ENCODE data around the gene CIRBP. TPM values are rescaled to one million over a fixed set of nuclear protein-coding genes. Genes with fewer than 3 reads are reported as not detected.
A peak's percentile ranks its signal among the peaks of the same experiment; 100 is the strongest.

The CIRBP gene
- total RNA-seq, 1 donor from 2014 or later = 237 TPM

DNA sequence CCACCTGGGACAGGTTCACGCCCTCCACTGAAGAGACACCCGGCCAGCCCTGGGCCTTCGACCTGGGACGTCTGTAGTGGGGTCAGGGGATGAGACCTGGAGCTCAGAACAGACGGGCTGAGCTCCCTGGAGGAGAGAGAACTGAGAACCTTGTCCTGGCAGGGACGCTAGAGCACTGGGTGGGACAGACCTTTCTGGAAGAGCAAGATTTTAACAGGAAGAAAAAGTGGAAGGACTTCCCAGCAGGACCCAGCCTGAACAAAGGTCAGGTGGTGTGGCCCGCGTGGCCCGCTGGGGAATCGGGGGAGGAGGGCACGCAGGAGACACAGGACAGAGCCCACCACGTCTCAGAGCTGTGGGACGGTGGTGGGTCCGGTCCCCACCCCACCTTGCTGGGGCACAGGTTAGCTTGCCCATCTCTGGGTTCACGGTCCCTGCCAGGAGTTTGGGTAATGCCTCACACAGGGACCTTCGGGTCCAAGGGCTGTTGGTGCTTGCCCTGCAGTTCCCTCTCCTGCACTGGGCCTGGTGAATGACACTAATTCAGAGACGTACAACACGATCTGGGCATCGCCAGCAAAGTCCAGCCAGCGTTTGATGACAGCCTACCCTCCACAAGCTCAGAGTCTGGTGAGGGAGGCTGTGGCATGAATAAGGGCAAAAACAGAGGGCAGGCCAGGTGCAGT, 15.3 kb downstream of the CIRBP start:
- DNase-seq = no peak
- intact Hi-C loops (cut with micrococcal nuclease) = no loop called here
- Mint-ChIP-seq H3K27me3 (peaks cover 24% of the 10 kb centered on the region), H3K36me3 (ENCODE audit: low read depth) (peaks cover 12% of the 10 kb centered on the region), H3K27ac (no peak overlapping the region), H3K4me1 (peaks cover 9% of the 10 kb centered on the region), H3K4me3 (peak overlapping the region; percentile 4), H3K9me3 (no peaks in the 10 kb centered on the region)

DNA sequence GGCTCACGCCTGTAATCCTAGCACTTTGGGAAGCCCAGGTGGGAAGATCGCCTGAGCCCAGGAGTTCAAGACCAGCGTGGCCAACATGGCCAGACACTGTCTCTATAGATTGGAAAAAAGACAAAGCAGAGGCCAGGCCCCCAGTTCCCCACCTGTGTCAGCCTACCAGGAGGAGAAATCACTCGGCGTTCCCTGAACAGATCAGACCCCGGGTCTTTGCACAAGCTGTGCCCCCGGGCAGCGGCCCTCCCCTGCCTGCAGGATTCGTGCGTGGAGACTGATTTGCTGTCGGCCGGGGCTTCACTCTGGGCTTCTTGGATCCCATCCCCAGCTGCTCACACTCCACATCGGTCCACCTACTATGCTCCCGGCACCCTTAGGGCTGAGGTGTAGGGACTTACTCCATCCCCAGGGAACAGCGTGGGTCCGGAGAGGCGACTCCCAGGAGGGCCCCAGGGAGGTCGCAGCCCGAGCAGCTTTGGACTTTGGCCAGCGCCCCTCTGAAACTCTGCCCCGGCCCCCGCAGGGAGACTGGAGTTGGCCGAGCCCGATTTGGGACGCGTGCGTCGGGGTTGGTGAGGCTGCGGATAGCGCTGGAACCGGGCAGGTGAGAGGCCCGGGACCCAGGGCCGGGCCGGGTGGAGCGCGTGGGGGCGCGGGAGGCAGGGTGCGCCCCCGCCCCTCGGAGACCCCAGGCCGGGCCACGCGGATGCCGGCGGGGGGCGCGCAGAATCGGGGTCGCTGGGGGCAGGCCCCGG, 16.0 kb downstream of the CIRBP start:
- H3K36me3 Mint-ChIP-seq (ENCODE audit: low read depth) = peaks cover 5% of the 10 kb centered on the region
- peak overlapping the region; percentile 15 for H3K4me3 Mint-ChIP-seq
- intact Hi-C loops (cut with micrococcal nuclease) = no loop called here
- H3K9me3 Mint-ChIP-seq = no peaks in the 10 kb centered on the region
- no peak for DNase-seq
- no peak overlapping the region for H3K27ac Mint-ChIP-seq
- H3K27me3 Mint-ChIP-seq = peaks cover 24% of the 10 kb centered on the region
- H3K4me1 Mint-ChIP-seq = peaks cover 3% of the 10 kb centered on the region

DNA sequence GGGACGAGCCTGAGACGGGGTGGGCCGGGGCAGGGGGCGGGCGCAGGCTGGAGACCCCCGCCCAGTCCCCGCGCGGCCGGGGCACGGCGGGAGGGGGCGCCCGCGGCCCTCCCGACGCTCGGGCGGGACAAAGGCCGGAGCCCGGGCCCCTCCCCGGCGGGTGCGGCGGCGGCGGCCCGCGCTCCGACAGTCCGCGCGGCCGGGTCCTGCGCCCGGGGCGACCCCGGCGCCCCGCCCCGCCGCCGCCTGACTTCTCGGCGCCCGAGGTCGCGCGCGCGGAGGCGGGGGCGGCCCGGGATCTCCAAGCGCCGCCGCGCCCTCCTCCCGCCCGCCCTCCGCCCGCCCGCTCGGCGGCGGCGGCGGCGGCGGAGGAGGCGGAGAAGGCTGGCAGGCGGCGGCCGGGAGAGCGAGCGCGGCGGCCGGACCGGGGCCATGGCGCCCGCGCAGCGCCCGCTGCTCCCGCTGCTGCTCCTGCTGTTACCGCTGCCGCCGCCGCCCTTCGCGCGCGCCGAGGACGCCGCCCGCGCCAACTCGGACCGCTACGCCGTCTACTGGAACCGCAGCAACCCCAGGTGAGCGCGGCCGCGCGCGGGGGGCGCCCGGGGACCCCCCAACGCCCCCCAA, 16.7 kb downstream of the CIRBP start, which contains the start of gene EFNA2:
TSS of gene EFNA2 (plus strand) at position 137 of the 624 bp plus-strand sequence. CDS start at position 433, 296 bp downstream.
- Mint-ChIP-seq H3K4me3 (peak within 1 kb of the TSS; percentile 67), H3K27me3 (peaks cover 24% of the 10 kb centered on the region), H3K4me1 (peaks cover 3% of the 10 kb centered on the region), H3K9me3 (no peaks in the 10 kb centered on the region), H3K36me3 (ENCODE audit: low read depth) (peaks cover 1% of the 10 kb centered on the region), H3K27ac (no peak within 1 kb of the TSS)
- intact Hi-C loops (cut with micrococcal nuclease) = no loop called here
- peak; percentile 56 for DNase-seq

DNA sequence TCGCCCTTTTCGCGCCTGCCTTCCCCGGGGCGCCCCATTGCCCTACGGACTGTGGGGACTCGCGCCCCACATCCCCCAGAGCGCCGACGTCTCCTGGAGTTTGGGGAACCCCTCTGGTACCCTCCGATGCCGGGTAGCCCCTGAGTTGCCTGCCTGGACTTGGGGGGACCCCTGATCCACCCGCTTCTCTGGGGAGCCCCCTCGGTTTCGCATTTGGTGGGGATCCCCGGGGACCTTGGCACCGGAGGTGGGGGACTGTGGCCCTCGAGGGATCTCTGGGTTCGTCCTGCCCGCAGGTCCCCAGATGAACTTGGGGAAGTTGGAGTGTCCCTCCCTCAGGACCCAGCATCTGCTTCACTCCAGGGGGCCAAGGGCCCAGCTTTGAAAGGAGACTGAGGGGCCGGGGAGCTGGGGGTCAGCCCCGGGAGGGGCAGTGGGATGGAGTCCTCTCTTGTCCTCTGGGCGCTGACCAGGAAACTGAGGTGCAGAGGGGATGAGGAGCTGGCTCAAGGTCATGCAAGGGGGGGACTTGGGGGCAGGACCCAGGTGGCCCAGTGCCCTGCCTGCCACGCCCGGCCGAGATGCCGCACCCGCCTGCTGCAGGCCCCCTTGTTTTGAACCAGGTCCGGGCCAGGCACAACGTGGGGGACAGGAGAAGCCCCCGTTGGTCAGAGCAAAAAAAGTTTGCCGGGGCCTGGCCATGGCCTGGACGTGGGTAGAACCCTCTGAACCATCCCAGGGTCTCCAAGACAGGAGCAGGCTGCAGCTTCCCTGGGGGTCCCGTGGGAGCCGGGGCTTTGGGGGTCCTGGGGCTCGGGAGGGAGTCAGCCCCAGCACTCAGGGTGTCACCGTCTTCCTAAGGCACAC, 17.6 kb downstream of the CIRBP start:
- intact Hi-C loops (cut with micrococcal nuclease) = no loop called here
- H3K27me3 Mint-ChIP-seq = peaks cover 23% of the 10 kb centered on the region
- DNase-seq = peak; percentile 58
- no peaks in the 10 kb centered on the region for H3K9me3 Mint-ChIP-seq
- H3K36me3 Mint-ChIP-seq (ENCODE audit: low read depth) = peaks cover 1% of the 10 kb centered on the region
- peak overlapping the region; percentile 67 for H3K4me3 Mint-ChIP-seq
- H3K4me1 Mint-ChIP-seq = peaks cover 3% of the 10 kb centered on the region
- no peak overlapping the region for H3K27ac Mint-ChIP-seq

DNA sequence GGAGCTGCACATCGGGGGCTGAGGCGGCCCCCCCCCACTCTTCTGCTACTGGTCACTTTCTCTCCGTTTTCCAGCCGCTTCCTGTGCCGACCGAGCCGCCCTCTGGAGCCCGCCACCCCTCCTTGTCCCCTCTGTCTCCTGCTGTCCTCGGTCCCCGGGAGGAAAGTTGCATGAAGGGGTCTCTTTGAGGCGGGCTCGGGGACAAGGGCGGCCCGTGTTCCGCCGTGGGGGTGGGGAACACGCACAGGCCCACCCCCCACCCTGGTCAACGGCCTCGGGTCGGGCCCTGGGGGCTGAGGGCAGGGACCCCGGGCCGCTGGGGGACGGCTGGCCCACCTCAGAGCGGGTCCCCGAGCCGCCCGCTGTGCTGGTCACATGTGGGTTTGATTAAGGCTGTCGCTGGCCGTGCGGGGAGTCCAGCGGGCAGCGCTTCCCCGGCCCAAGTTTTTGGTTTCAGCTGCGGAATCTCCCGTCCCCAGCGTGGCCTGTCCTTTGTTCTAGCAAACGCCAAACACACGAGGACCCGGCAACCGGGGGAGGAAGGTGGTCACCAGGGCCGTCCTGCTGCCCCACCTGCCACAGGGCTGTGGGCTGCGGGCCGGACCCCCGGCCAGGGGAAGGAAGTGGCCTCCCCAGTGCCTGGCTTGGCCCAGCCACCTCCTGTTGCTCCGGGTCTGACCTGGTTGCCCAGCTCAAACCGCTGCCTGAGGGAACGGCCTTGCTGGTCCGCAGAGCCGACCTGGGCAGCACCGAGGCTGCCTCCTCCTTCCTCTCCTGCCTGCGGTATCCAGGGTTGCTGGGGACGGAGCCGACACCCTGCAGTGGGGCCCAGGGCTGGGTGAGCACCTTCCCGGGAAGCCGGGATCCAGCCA, 18.5 kb downstream of the CIRBP start:
- Mint-ChIP-seq H3K4me1 (peaks cover 3% of the 10 kb centered on the region), H3K27ac (no peak overlapping the region), H3K4me3 (no peak overlapping the region), H3K9me3 (no peaks in the 10 kb centered on the region), H3K36me3 (ENCODE audit: low read depth) (no peaks in the 10 kb centered on the region), H3K27me3 (peaks cover 25% of the 10 kb centered on the region)
- no peak for DNase-seq
- intact Hi-C loops (cut with micrococcal nuclease) = no loop called here

DNA sequence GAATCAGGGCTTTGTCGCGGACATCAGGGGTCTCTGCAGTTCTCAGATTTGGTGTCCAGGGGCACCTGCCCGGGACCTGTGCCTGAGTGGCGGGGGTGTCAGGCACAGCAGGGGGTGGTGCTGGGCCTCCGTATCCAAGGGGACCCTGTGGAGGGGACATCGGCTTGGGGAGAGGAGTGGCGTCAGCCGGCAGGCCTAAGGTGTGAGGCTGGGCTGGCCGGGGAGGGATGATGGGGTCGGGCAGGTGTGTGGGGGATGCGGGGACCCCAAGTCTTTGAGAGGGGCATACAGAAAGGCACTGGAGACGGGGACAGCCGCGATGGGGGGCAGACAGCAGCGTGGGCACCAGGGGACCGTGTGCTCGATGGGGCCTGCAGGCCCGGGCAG, 19.1 kb downstream of the CIRBP start:
- no peak for DNase-seq
- intact Hi-C loops (cut with micrococcal nuclease) = no loop called here
- Mint-ChIP-seq H3K36me3 (ENCODE audit: low read depth) (no peaks in the 10 kb centered on the region), H3K4me3 (no peak overlapping the region), H3K27ac (no peak overlapping the region), H3K4me1 (peaks cover 3% of the 10 kb centered on the region), H3K9me3 (no peaks in the 10 kb centered on the region), H3K27me3 (peaks cover 25% of the 10 kb centered on the region)

DNA sequence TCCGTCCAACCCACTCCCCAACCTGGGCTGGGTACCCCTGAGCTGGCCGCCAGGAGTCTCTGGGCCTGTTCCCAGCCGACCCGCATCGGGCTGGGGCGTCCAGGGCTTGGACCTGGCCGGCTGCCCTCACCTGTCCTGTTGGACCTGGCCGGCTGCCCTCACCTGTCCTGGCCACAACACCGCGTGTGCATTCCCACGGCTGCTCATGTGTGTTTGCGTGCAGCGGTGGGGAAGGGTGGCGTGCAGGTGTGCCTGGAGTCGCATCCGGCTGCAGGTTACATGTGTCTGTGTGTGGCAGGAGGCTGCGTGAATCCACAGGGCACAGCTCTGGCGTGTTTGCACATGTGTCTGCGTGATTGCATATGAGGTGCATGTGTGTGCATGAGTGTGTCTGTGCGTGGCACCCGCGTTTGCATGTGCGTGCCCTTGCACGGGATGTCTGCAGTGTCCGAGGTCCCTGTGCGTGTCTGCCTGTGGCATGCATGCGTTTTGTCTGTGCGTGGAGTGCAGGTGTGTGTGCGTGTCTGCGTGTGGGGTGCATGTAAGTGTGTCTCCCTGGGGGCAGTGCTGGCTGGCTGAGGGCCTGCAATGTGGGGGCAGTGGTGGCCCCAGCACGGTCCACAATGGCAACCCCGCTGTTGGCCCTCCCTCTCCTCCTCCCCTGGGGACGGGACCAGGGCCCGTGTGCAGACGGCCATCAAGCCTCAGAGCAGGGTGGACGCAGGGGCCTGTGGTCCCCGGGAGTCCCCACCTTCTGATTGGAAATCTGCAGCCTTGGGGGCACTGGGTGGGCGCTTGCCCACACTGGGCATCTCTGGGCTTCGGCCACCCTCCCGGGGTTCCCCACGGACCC, 19.9 kb downstream of the CIRBP start:
- Mint-ChIP-seq H3K4me1 (peaks cover 3% of the 10 kb centered on the region), H3K27me3 (peaks cover 23% of the 10 kb centered on the region), H3K9me3 (no peaks in the 10 kb centered on the region), H3K36me3 (ENCODE audit: low read depth) (no peaks in the 10 kb centered on the region), H3K4me3 (no peak overlapping the region), H3K27ac (no peak overlapping the region)
- intact Hi-C loops (cut with micrococcal nuclease) = no loop called here
- no peak for DNase-seq

DNA sequence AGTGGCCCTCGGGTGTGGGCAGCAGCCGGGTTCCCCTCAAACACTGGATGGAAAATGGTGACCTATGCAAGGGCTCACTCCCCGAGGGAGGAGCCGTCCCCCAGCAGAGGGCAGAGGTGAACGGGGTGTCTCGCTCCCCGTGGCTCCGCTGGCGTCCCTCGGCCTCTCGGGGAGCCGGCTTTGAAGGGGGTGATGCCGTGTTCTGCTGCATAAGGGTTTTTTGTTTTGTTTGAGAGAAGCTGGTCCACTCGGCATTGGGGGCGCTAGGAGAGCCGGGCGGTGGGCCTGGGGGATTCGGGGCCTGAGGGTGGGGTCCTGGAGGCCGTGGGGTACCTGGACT, 20.5 kb downstream of the CIRBP start:
- peaks cover 20% of the 10 kb centered on the region for H3K27me3 Mint-ChIP-seq
- intact Hi-C loops (cut with micrococcal nuclease) = no loop called here
- no peak overlapping the region for H3K4me3 Mint-ChIP-seq
- no peaks in the 10 kb centered on the region for H3K36me3 Mint-ChIP-seq (ENCODE audit: low read depth)
- no peak overlapping the region for H3K27ac Mint-ChIP-seq
- peaks cover 3% of the 10 kb centered on the region for H3K4me1 Mint-ChIP-seq
- no peak for DNase-seq
- no peaks in the 10 kb centered on the region for H3K9me3 Mint-ChIP-seq

DNA sequence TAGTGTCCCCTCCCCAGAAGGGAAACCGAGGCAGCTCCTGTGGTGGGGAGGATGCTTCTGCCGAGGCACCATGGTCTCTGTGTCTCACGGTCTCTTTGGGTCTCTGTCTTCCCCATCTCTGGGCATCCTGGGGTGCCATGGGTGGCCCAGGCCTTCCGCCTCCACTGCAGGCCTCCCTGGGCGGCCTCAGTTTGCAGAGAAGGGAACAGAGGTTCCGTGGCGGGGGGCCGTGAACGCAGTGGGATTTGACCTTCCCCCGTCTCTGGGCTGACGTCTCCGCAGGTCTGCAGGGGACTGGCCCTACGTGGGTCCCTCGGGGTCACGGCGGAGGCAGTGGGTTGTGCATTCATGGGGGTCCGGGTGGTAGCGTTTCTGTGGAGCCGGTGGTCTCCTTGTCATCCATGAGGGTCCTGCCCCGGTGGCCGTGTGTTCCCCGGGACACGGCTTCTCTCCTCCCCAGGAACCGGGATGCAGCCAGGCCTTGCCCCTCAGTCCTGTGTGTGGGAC, 21.1 kb downstream of the CIRBP start:
- Mint-ChIP-seq H3K4me1 (peaks cover 2% of the 10 kb centered on the region), H3K27me3 (peaks cover 17% of the 10 kb centered on the region), H3K27ac (no peak overlapping the region), H3K36me3 (ENCODE audit: low read depth) (no peaks in the 10 kb centered on the region), H3K9me3 (no peaks in the 10 kb centered on the region), H3K4me3 (no peak overlapping the region)
- intact Hi-C loops (cut with micrococcal nuclease) = no loop called here
- DNase-seq = no peak

DNA sequence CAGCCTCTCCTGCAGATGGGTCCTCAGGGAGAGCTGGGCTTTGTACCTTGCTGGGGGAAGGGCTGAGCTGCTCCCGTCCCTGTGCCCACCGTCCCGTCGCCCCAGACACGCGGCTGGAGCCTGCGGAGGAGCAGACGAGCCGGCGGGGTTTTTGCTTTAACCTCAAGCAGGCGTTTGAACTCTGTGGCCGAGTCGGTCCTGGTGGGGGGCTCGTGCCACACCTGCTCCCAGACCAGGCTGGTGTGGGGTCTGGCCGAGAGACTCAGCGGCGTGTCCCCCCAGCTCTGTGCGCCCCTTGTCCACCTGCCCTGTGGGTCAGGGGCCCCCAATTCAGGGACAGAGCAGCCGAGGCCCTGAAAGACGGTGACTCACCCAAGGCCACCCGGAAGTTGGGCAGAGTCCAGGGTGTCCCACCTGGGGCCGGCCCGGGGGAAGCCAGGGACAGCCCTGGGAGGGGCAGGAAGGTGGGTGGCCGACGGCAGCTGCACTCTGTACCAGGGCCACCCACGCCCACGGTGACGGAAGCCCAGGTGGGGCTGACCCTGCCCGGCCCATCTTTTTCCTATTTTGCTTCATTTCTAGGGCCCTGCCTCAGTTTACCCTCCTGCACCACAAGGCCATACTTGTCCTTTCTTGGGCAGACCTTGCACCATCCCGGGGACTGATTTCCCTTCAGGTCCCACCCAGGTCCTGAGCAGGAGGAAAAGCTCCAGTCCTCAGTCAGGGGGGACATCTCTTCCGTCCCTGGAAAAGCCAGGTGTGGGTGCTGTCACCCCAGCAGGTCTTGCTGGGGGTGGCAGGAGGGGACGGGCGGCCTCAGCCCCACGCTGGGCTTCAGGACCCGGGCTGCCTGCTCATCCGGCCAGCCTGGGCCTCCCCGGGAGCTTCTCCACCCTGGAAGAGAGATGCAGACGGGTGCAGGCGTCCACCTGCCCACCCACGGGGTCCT, 21.8 kb downstream of the CIRBP start:
- DNase-seq = no peak
- intact Hi-C loops (cut with micrococcal nuclease) = no loop called here
- H3K9me3 Mint-ChIP-seq = no peaks in the 10 kb centered on the region
- no peak overlapping the region for H3K4me3 Mint-ChIP-seq
- peaks cover 2% of the 10 kb centered on the region for H3K4me1 Mint-ChIP-seq
- no peak overlapping the region for H3K27ac Mint-ChIP-seq
- H3K27me3 Mint-ChIP-seq = peaks cover 17% of the 10 kb centered on the region
- H3K36me3 Mint-ChIP-seq (ENCODE audit: low read depth) = no peaks in the 10 kb centered on the region

DNA sequence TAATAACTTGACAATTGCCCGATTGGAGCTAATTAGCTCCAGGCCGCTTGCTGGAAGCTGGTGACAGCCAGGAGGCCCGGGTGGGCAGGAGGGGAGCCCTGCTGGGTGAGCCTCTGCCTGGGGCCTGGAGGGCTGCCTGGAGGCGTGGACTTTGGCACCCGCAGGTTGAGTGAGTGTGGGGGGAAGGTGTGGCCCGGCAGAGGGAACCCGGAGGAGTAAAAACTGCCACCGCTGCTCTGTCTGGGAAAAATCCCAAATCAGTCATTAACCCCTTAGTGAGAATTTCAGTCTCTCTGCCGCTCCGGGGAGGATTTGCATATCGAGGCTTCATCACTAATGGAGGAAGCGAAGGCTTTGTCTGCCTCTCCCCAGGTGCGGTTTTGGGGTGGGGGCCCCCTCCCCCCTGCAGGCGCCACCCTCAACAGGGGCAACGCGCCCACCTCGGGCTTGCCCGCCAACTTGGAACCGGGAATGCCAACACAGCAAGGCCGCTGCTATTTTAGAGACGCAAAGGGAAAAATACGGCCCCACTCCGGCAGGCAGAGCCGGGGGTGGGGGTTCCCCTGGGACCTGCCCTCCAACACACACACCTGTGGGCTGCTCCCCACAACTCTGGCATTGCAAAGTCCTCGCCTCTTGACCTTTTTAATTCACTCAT, 22.8 kb downstream of the CIRBP start:
- intact Hi-C loops (cut with micrococcal nuclease) = no loop called here
- no peak for DNase-seq
- H3K4me3 Mint-ChIP-seq = no peak overlapping the region
- no peaks in the 10 kb centered on the region for H3K4me1 Mint-ChIP-seq
- no peaks in the 10 kb centered on the region for H3K36me3 Mint-ChIP-seq (ENCODE audit: low read depth)
- H3K27me3 Mint-ChIP-seq = peaks cover 13% of the 10 kb centered on the region
- no peak overlapping the region for H3K27ac Mint-ChIP-seq
- no peaks in the 10 kb centered on the region for H3K9me3 Mint-ChIP-seq

Measured in activated CD4-positive, alpha-beta T cell treated with anti-CD3 and anti-CD28 coated beads, Interleukin-2, amount 10 ng/mL, durations not matched to agents 24 days and 14 days (primary cell).